HFFc6 (cell line): ENCODE data around the gene ALPI. TPM values are rescaled to one million over a fixed set of nuclear protein-coding genes. Genes with fewer than 3 reads are reported as not detected.
"Not testable (repeated sequence)": the region's sequence is repeated elsewhere in the genome, so short reads cannot be mapped to it uniquely, and the experiment has no call there.

Experiments used
- DNase-seq: peaks from one replicate; pipeline ENCODE4 v3.0.0-alpha.2; 2018
- H3K27ac Mint-ChIP-seq: 2 replicates; pipeline ENCODE4 v1.8.0; 2020; ENCODE audit warnings: mild to moderate bottlenecking, mixed read lengths
- H3K27me3 Mint-ChIP-seq: 2 replicates; pipeline ENCODE4 v1.8.0; 2021; ENCODE audit warnings: mild to moderate bottlenecking, moderate library complexity, mixed read lengths; ENCODE audit not compliant: insufficient read depth
- H3K36me3 Mint-ChIP-seq: 2 replicates; pipeline ENCODE4 v1.8.0; 2021; ENCODE audit warnings: low read depth, mixed read lengths
- H3K4me1 Mint-ChIP-seq: 2 replicates; pipeline ENCODE4 v1.8.0; 2020; ENCODE audit warnings: low read depth, mixed read lengths
- H3K4me3 Mint-ChIP-seq: 2 replicates; pipeline ENCODE4 v1.8.0; 2020; ENCODE audit warnings: mild to moderate bottlenecking, moderate library complexity, mixed read lengths
- H3K9me3 Mint-ChIP-seq: 2 replicates; pipeline ENCODE4 v1.8.0; 2020; ENCODE audit warnings: mild to moderate bottlenecking, mixed read lengths
- total RNA-seq, 6 experiments: library from RNA; stranded (reverse); fragmentation: NEBNext Ultra II Directional; extraction: Animal tissue kit (Norgen Biotek cat#: 25700); gene quantifications; 2 replicates in 1 of 6; 3 replicates in 5 of 6; pipeline ENCODE4 v1.2.3, GENCODE V29; 2021
- TF ChIP-seq, protein P1 (sequence below): fragments of 200-600 bp; sonication (generic); IDR thresholded peaks from 2 replicates; pipeline ENCODE4 v1.5.0; 2021; ENCODE audit warnings: antibody characterized with exemption, mild to moderate bottlenecking

Gene ALPI
- total RNA-seq, 6 experiments from 2014 or later = not detected

DNA sequence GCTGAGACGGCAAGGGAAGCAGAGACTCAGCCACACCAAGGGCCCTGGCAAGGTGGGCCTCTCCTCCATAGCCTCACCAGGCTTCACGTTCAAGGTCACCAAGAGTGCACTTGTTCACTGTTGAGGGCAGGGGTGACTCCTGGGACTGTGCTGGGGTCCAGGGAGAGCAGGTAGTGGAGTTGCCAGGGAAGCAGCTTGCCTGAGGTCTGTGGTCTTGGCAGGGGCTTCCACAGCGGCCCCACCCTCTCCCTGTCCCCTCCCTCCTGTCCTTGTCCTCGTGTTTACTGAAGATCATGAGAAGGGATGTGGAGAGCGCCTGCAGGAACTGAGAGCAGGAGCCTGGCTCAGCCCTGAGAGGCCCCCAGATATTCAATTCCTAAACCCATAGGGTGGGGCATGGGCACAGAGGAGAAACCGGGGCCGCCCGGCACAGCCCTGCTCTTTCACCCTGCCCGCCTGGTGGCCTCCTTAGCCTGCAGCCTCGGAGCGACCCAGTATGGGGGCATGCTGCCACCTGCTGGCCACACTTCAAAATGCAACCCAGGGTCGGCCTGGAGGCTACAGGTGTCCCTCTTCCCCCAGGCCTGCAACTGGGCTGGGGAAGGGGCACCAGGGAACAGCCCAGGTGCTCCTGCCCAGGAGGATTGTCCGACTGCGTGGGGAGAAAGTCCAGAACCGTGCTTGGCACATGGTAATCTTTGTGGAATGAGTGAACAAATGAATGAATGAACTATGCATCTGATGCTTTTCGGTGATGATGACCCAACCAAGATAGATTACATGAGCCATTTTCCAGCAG, 15.5 kb upstream of the ALPI start:
- not testable (repeated sequence) for H3K36me3 Mint-ChIP-seq, H3K4me1 Mint-ChIP-seq, H3K4me3 Mint-ChIP-seq, H3K27ac Mint-ChIP-seq, H3K9me3 Mint-ChIP-seq
- H3K27me3 Mint-ChIP-seq = peaks cover 38% of the 10 kb centered on the region
- peak; percentile 50 for DNase-seq
- TF ChIP-seq, protein P1, sequence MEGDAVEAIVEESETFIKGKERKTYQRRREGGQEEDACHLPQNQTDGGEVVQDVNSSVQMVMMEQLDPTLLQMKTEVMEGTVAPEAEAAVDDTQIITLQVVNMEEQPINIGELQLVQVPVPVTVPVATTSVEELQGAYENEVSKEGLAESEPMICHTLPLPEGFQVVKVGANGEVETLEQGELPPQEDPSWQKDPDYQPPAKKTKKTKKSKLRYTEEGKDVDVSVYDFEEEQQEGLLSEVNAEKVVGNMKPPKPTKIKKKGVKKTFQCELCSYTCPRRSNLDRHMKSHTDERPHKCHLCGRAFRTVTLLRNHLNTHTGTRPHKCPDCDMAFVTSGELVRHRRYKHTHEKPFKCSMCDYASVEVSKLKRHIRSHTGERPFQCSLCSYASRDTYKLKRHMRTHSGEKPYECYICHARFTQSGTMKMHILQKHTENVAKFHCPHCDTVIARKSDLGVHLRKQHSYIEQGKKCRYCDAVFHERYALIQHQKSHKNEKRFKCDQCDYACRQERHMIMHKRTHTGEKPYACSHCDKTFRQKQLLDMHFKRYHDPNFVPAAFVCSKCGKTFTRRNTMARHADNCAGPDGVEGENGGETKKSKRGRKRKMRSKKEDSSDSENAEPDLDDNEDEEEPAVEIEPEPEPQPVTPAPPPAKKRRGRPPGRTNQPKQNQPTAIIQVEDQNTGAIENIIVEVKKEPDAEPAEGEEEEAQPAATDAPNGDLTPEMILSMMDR = peak; percentile 95

DNA sequence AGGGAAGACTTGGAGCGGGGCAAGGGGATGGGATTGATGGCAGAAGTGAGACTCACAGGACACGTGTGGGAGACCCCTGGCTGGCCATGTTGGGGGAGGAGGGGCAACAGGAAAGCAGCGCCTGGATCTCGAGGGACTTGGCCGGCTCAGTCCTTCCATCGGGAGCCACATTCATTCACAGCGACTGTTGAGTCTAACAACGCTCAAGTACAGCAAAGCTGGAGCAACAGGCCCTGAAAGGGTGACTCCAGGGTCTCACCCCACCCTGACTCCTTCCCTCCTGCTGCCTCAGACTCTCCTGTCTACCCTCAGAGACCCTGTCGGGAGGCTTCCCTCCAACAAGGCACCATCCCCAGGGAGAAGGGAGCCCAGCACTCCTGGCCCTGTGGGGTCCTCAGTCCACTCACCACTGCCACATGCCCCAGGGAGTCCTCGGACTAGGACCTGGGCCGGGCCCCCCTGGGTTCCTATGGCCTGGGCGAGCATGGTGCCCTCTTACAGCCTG, 14.8 kb upstream of the ALPI start:
- H3K9me3 Mint-ChIP-seq = no peaks in the 10 kb centered on the region
- H3K27me3 Mint-ChIP-seq = peaks cover 34% of the 10 kb centered on the region

DNA sequence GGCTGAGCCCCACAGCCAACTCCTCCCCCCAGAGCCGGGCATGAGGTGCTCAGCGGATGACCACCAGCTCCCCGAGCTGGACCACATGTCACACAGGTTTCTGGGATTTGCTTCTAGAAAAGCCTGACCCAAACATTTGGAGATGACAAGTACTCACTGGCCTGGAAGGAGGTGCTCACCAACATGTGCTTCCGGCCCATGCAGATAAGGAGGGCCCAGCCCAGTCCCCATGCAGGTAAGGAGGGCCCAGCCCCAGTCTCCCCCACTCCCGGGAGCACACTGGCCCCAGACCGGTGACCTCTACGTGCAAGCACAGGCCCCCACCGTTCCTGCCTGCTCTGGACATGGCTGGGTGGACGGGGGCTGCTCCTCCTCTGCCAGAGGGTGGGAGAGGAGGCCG, 14.0 kb upstream of the ALPI start:
- DNase-seq, H3K9me3 Mint-ChIP-seq, H3K36me3 Mint-ChIP-seq, H3K4me3 Mint-ChIP-seq, H3K27ac Mint-ChIP-seq, H3K4me1 Mint-ChIP-seq: not testable (repeated sequence)
- peaks cover 34% of the 10 kb centered on the region for H3K27me3 Mint-ChIP-seq

More for the DNA sequence above, 14.8 kb upstream of the ALPI start:
- Mint-ChIP-seq H3K4me1 (no peaks in the 10 kb centered on the region), H3K27ac (no peak overlapping the region), H3K4me3 (no peak overlapping the region), H3K36me3 (no peaks in the 10 kb centered on the region)
- no peak for DNase-seq
- TF ChIP-seq, protein P1 = no peak

DNA sequence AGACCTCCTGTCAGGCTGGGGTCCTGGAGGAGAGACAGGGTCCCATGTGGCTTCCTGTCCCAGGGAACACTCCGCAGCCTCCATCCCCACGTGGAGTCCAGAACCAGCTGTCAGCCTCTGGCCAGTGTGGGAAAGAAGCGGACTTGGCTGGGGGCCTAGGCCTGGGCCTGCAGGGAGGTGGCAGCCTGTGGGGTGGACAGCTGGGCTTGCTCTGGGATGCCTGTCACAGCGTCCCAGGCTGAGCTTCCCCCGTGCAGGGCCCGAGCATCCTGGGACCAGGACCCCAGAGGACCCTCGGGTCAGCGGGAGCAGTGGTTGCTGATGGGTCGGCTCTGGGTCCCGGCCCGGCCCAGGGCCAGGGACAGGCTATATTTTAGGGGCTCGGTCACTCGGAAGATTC, 13.5 kb upstream of the ALPI start:
- not testable (repeated sequence) for H3K36me3 Mint-ChIP-seq, H3K27ac Mint-ChIP-seq, H3K4me3 Mint-ChIP-seq, H3K4me1 Mint-ChIP-seq, H3K9me3 Mint-ChIP-seq, DNase-seq
- H3K27me3 Mint-ChIP-seq = peaks cover 29% of the 10 kb centered on the region

GRCh38 chr2:232443047-232443446, 12.9 kb upstream of the ALPI start:
- not testable (repeated sequence) for DNase-seq, H3K27ac Mint-ChIP-seq, H3K4me1 Mint-ChIP-seq, H3K9me3 Mint-ChIP-seq, H3K36me3 Mint-ChIP-seq, H3K4me3 Mint-ChIP-seq
- H3K27me3 Mint-ChIP-seq = peaks cover 23% of the 10 kb centered on the region

DNA sequence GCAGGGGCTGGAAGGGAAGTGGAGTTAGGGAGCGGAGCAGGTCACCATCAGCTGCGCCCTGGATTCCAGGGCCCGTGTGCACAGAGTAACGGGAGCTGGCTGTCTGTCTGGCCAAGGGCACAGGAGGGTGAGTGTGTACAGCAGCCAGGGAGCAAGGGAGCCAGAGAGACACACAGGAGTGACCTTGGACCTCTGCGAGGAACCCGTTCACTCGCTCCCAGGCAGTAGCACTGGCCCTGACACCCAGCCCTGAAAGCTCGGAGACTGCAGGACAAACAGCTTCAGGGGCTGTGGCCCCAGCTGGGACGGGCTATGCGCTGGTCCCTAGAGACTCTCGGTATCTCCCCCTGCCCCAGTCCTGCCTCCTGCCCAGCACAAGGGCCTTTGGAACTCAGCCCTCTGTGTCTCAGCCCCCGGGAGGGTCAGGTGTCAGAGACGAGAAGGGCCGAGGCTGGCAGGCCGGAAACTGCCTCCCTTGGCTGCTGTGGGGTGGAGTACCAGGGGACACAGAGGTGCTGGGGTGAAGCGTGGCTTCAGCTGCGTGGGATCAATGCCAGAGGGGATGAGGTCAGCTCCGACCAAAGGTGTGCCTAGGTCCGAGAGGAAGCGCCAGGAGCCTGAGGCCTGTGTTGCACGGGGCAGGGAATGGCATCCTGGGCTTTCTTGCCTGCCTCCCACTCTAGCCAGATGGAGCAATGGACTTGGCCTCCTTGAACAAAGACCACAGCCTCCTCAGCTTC, 12.1 kb upstream of the ALPI start:
- H3K27ac Mint-ChIP-seq, H3K4me1 Mint-ChIP-seq, H3K36me3 Mint-ChIP-seq, H3K4me3 Mint-ChIP-seq, DNase-seq, H3K9me3 Mint-ChIP-seq: not testable (repeated sequence)
- peaks cover 17% of the 10 kb centered on the region for H3K27me3 Mint-ChIP-seq

- H3K4me3 Mint-ChIP-seq = no peak overlapping the region
- H3K4me1 Mint-ChIP-seq = no peaks in the 10 kb centered on the region
- peaks cover 17% of the 10 kb centered on the region for H3K27me3 Mint-ChIP-seq
- no peaks in the 10 kb centered on the region for H3K9me3 Mint-ChIP-seq
- no peak overlapping the region for H3K27ac Mint-ChIP-seq
- H3K36me3 Mint-ChIP-seq = no peaks in the 10 kb centered on the region
- peak; percentile 69 for DNase-seq
- TF ChIP-seq, protein P1 = peak; percentile 91
Measured at GRCh38 chr2:232444409-232445148, 11.4 kb upstream of the ALPI start.

GRCh38 chr2:232445149-232445885, 10.6 kb upstream of the ALPI start:
- not testable (repeated sequence) for H3K9me3 Mint-ChIP-seq, H3K4me1 Mint-ChIP-seq, H3K36me3 Mint-ChIP-seq, DNase-seq, H3K27ac Mint-ChIP-seq, H3K4me3 Mint-ChIP-seq
- peaks cover 20% of the 10 kb centered on the region for H3K27me3 Mint-ChIP-seq
